Pancreas (tissue), 10 donors: ENCODE results near the gene ITPKB. TPM values are rescaled to one million over a fixed set of nuclear protein-coding genes. Genes with fewer than 3 reads are reported as not detected.

Experiments
- ATAC-seq, 4 donors: fragments of 200-7000 bp; cut with Tn5 transposase; one replicate each; pipeline versions ENCODE4 v1.8.0 to v1.9.1; 2020; ENCODE audit warnings: mild to moderate bottlenecking in 4 of 4, moderate library complexity in 4 of 4
- DNase-seq, 6 donors: peaks; one replicate each; pipeline ENCODE4 v3.0.0-alpha.2; 2020
- FAIRE-seq: peaks from 2 replicates; lab custom pipeline; 2012; peaks lifted over from hg19 to GRCh38; lab: Jason Lieb, UNC
- H3K27ac ChIP-seq, 4 donors: fragments of 200-600 bp; sonication (generic); 1 replicate in 3 of 4; 2 replicates in 1 of 4; pipeline versions ENCODE4 v1.5.0 to v1.8.0; 2020
- H3K27me3 ChIP-seq, 4 donors: fragments of 200-600 bp; one replicate each; pipeline ENCODE4 v1.8.0; 2021
- H3K36me3 ChIP-seq, 3 donors: fragments of 200-600 bp; sonication (generic) in 1 of 3; one replicate each; pipeline versions ENCODE4 v1.5.0 to v1.8.0; 2020 to 2021
- H3K4me1 ChIP-seq, 3 donors: fragments of 200-600 bp; one replicate each; pipeline ENCODE4 v1.8.0; 2021
- H3K4me3 ChIP-seq, 4 donors: fragments of 200-600 bp; sonication (generic) in 2 of 4; one replicate each; pipeline versions ENCODE4 v1.5.0 to v1.8.0; 2020 to 2021
- H3K9me3 ChIP-seq, 4 donors: fragments of 200-600 bp; one replicate each; pipeline ENCODE4 v1.8.0; 2021
- whole genome bisulfite sequencing, 2 donors: extraction: QIAGEN DNeasy Blood & Tissue Kit; methylation state at CpG; one replicate each; pipeline ENCODE4 v1.1.7; 2013; 5-methylcytosine and 5-hydroxymethylcytosine counted together
- intact Hi-C, 3 donors: fragments of 100-400 bp; cut with DNase I; formaldehyde crosslinking; loops; one replicate each; pipeline versions ENCODE4 v1.11.1 to v1.14.2; 2022
- polyA plus RNA-seq, 2 donors: library from polyadenylated mRNA; stranded (reverse); fragments of 200-250 nt; gene quantifications; one replicate each; pipeline ENCODE4 v1.2.3, GENCODE V29; 2013
- total RNA-seq, 6 donors: library from RNA; stranded (reverse); fragmentation: NEBNext Ultra II Directional in 4 of 6; extraction: Animal tissue kit (Norgen Biotek cat#: 25700) in 4 of 6; gene quantifications; one replicate each; pipeline versions ENCODE4 v1.2.1 to v1.2.4, GENCODE V29; 2021 to 2023
- TF ChIP-seq, protein P1 (sequence below), 4 donors: fragments of 200-600 bp; sonication (generic) in 3 of 4; IDR thresholded peaks; one replicate each; pipeline versions ENCODE4 v1.5.0 to v1.8.0; 2021; ENCODE audit warnings: antibody characterized with exemption in 4 of 4
- donor health status: healthy with polysubstance abuse.
- donor health status: DM: no; HTN: no; CAD: no; lungs with moderate emphysema.
- donor health status: DM: no; HTN: no; CAD: no.
- donor health status: control.
- donor health status: control.
- donor health status: Bipolar disorder and iron deficiency.
- donor health status: DM: yes; HTN: yes; CAD: no.
- donor health status: DM: no; HTN: no; CAD: no.
- donor health status: DM: no; HTN: no; CAD: no.
- donor health status: DM: yes; HTN: yes; CAD: no.

ITPKB gene
- total and polyA plus RNA-seq, 8 donors: 3.8 to 13.9 (median 5.5) TPM

- TF ChIP-seq, protein P1, sequence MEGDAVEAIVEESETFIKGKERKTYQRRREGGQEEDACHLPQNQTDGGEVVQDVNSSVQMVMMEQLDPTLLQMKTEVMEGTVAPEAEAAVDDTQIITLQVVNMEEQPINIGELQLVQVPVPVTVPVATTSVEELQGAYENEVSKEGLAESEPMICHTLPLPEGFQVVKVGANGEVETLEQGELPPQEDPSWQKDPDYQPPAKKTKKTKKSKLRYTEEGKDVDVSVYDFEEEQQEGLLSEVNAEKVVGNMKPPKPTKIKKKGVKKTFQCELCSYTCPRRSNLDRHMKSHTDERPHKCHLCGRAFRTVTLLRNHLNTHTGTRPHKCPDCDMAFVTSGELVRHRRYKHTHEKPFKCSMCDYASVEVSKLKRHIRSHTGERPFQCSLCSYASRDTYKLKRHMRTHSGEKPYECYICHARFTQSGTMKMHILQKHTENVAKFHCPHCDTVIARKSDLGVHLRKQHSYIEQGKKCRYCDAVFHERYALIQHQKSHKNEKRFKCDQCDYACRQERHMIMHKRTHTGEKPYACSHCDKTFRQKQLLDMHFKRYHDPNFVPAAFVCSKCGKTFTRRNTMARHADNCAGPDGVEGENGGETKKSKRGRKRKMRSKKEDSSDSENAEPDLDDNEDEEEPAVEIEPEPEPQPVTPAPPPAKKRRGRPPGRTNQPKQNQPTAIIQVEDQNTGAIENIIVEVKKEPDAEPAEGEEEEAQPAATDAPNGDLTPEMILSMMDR (IDR thresholded peaks at IDR 0.05): no peak
- no peaks in the 10 kb centered on the region for H3K36me3 ChIP-seq
- no peaks in the 10 kb centered on the region for H3K27me3 ChIP-seq
- FAIRE-seq (no peak), ATAC-seq (no peak), DNase-seq (no peak)
- intact Hi-C loops: no loop called here
- H3K9me3 ChIP-seq: no peaks in the 10 kb centered on the region
- no peak overlapping the region for H3K27ac ChIP-seq
- no peak overlapping the region for H3K4me3 ChIP-seq
- H3K4me1 ChIP-seq: peaks cover 0 to 8% (median 6%) of the 10 kb centered on the region in 3 donors
Measured at GRCh38 chr1:226698659-226699058, 40.4 kb downstream of the ITPKB start.

DNA sequence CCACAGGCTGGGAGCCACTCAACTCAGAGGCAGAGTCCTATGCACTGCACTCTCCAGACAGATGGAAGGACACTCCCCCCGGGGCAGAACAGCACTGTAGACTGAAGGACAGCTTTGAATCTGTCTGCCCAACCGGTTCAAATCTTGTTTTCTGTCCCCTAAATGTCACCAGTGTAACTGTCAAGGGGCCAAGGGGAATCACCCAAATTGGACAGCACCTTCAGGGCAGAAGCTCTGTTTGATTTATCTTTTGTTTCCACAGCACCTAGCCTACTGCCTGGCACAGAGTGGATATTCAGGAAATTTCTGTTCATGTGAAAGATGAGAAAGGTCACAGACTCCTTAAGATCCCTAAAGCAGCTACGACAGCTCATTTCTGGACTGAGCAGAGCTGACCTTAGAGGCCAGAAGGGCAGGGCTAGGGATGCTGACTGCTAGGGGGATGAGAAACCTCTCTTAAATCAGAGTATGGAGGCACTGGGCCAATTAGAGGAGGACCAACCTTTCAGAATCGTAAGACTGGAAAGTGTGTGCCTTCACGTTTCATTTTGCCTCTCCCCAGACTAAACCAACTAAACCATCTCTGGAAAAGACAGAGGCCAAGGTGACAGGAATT is 41.0 kb downstream of the ITPKB start:
- ATAC-seq (no peak), DNase-seq (no peak), FAIRE-seq (no peak)
- intact Hi-C loops: no loop called here
- H3K27ac ChIP-seq: no peak overlapping the region
- H3K9me3 ChIP-seq: no peaks in the 10 kb centered on the region
- peaks cover 0 to 8% (median 6%) of the 10 kb centered on the region in 3 donors for H3K4me1 ChIP-seq
- no peak overlapping the region for H3K4me3 ChIP-seq
- TF ChIP-seq, protein P1 (IDR thresholded peaks at IDR 0.05): no peak
- no peaks in the 10 kb centered on the region for H3K36me3 ChIP-seq
- 78 to 81% methylated on average over 5 of the region's 5 CpGs for WGBS, 2 donors
- H3K27me3 ChIP-seq: no peaks in the 10 kb centered on the region

DNA sequence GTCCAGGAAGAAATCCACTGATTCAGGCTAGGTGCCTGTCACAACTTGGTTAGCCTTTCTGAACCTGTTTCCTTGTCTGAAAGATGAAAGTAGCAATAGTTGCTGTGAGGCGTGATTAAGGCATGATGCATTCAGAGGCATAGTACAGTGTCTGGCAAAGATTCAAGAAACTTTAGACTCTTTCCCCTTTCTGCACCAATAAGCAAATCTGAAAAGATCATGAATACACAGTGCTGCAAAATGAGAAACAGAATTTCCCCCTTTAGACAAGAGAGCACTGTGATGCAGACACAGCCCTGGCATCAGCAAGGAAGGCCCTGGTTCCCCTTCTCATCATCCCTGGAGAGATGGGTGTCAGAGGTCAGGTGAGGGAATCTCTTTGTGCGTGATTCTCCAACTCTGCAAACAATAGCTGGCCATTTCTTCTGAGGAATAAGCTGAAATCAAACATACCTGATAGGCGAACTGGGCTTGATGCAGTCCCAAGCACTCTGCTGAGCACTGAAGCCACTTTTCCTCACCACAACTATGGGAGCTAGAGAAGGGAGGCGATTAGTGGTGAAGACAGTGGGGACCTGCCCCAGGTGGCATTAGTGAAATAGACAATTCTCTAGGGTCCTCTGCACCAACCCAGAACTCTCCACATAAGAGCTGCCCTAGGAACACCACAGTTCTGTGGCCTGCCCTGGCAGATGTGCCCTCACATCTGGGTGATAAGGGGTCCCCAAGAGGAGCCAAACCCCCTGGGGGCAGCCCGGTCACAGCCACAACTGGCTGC is 41.7 kb downstream of the ITPKB start:
- Histone ChIP-seq H3K36me3 (no peaks in the 10 kb centered on the region), H3K4me1 (peaks cover 0 to 2% (median under 1%) of the 10 kb centered on the region in 3 donors), H3K27ac (no peak overlapping the region), H3K27me3 (no peaks in the 10 kb centered on the region), H3K9me3 (no peaks in the 10 kb centered on the region), H3K4me3 (no peak overlapping the region)
- DNase-seq (no peak), ATAC-seq (peak in 2 of 4 donors; percentile 60 to 62), FAIRE-seq (no peak)
- WGBS, 2 donors: 81 to 83% methylated on average over 4 to 5 of the region's 5 CpGs
- TF ChIP-seq, protein P1 (IDR thresholded peaks at IDR 0.05): no peak
- intact Hi-C loops: no loop called here

GRCh38 chr1:226696547-226696946 is 42.5 kb downstream of the ITPKB start:
- Histone ChIP-seq H3K27me3 (no peaks in the 10 kb centered on the region), H3K36me3 (no peaks in the 10 kb centered on the region), H3K9me3 (no peaks in the 10 kb centered on the region), H3K4me3 (no peak overlapping the region), H3K27ac (no peak overlapping the region), H3K4me1 (no peaks in the 10 kb centered on the region)
- TF ChIP-seq, protein P1 (IDR thresholded peaks at IDR 0.05): no peak
- no peak for FAIRE-seq
- intact Hi-C loops: no loop called here
- no peak for DNase-seq
- 95% methylated on average over 7 of the region's 7 CpGs for WGBS, 2 donors
- ATAC-seq: no peak
